Smooth muscle cell (in vitro differentiated cells): ENCODE data around the gene MCTS1. TPM values are rescaled to one million over a fixed set of nuclear protein-coding genes. Genes with fewer than 3 reads are reported as not detected.
A peak's percentile ranks its signal among the peaks of the same experiment; 100 is the strongest.

Experiments used
- DNase-seq: peaks from one replicate; lab custom pipeline; 2025; ENCODE audit not compliant: unreplicated experiment; lab: John Stamatoyannopoulos, UW
- H2AFZ ChIP-seq: fragments of 200-600 bp; sonication (generic); 2 replicates; pipeline ENCODE4 v1.6.0; 2016; ENCODE audit warnings: antibody characterized with exemption, low read depth, mild to moderate bottlenecking
- H3F3A ChIP-seq: fragments of 200-600 bp; sonication (generic); 2 replicates; pipeline ENCODE4 v1.6.0; 2017; ENCODE audit warnings: antibody characterized with exemption, low read depth
- H3K27ac ChIP-seq: fragments of 200-600 bp; sonication (generic); 2 replicates; pipeline ENCODE4 v1.5.1; 2016; ENCODE audit warnings: low read depth, mild to moderate bottlenecking
- H3K27me3 ChIP-seq: fragments of 200-600 bp; sonication (generic); 2 replicates; pipeline ENCODE4 v1.6.1; 2016; ENCODE audit warnings: low read depth, mild to moderate bottlenecking
- H3K36me3 ChIP-seq: fragments of 200-600 bp; sonication (generic); 2 replicates; pipeline ENCODE4 v1.5.1; 2016; ENCODE audit warnings: low read depth
- H3K4me1 ChIP-seq: fragments of 200-600 bp; sonication (generic); 2 replicates; pipeline ENCODE4 v1.5.1; 2016; ENCODE audit warnings: low read depth
- H3K4me2 ChIP-seq: fragments of 200-600 bp; sonication (generic); 2 replicates; pipeline ENCODE4 v1.6.0; 2016; ENCODE audit warnings: mild to moderate bottlenecking
- H3K4me3 ChIP-seq: fragments of 200-600 bp; sonication (generic); 2 replicates; pipeline ENCODE4 v1.5.1; 2016; ENCODE audit warnings: mild to moderate bottlenecking
- H3K79me2 ChIP-seq: fragments of 200-600 bp; sonication (generic); 2 replicates; pipeline ENCODE4 v1.6.0; 2016; ENCODE audit warnings: low read depth, mild to moderate bottlenecking
- H3K9ac ChIP-seq: fragments of 200-600 bp; sonication (generic); 2 replicates; pipeline ENCODE4 v1.6.0; 2016; ENCODE audit warnings: low read depth
- H3K9me3 ChIP-seq: fragments of 200-600 bp; sonication (generic); replicated peaks from 2 replicates; pipeline ENCODE4 v1.5.1; 2016; ENCODE audit warnings: low read depth
- H4K20me1 ChIP-seq: fragments of 200-600 bp; sonication (generic); 2 replicates; pipeline ENCODE4 v1.6.0; 2016; ENCODE audit warnings: low read depth
- WGBS: methylation state at CpG from one replicate; pipeline ENCODE4 v1.1.7; 2016; ENCODE audit warnings: low lambda C conversion rate; 5-methylcytosine and 5-hydroxymethylcytosine counted together
- polyA plus RNA-seq: library from polyadenylated mRNA; unstranded; fragments of >200 nt; fragmentation: Nextera tagmentation; extraction: Ambion mirVana; gene quantifications from 2 replicates; pipeline ENCODE4 v1.2.1, GENCODE V29; 2016
- total RNA-seq: library from RNA; depleted of rRNA; stranded (reverse); fragments of >200 nt; gene quantifications from 2 replicates; pipeline ENCODE4 v1.2.3, GENCODE V29; 2014
- TF ChIP-seq, protein P1 (sequence below): fragments of 200-600 bp; sonication (generic); IDR thresholded peaks from 2 replicates; pipeline ENCODE4 v1.5.1; 2017; ENCODE audit warnings: borderline replicate concordance, mild to moderate bottlenecking, antibody characterized with exemption; ENCODE audit not compliant: insufficient read depth, poor library complexity, severe bottlenecking

The MCTS1 gene
- total and polyA plus RNA-seq, 2 experiments from 2014 or later: 72.3 to 88.6 TPM

DNA sequence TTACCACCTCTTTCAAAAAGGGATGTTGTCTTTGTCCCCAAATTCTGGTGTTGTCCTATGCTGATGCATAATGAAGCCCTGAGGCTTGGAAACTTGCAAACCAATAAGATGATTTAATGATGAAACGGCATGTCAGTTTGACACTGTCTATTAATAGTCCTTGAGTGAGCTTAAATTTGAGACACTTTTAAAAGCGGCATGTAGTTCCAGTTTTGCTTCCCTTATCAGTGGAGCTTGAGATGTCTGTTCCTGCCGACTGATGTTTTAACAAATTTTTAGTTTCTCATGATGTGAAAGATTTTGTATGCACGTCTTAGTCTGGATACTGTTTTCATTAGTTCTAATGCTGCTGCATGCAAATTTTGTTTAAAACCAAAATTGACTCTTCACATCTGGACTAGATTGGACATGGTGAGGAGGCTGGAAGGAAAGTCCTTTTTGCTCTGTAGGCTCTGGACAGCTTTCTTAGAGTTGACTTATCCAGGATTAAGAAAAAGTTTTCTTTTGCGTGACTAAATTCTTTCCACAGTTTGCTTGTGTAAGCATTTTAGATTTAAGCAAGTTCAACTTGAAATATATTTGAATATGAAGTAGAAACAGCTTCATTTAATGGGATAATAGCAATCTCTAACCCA is 14.2 kb downstream of the MCTS1 start:
- Histone ChIP-seq H3F3A (no peaks in the 10 kb centered on the region), H3K4me2 (no peak overlapping the region), H3K27ac (no peak overlapping the region), H3K9ac (no peak overlapping the region), H3K79me2 (no peaks in the 10 kb centered on the region), H4K20me1 (no peaks in the 10 kb centered on the region), H3K4me1 (no peaks in the 10 kb centered on the region), H3K27me3 (no peaks in the 10 kb centered on the region), H3K36me3 (no peaks in the 10 kb centered on the region), H3K4me3 (no peak overlapping the region), H2AFZ (no peak overlapping the region), H3K9me3 (no peaks in the 10 kb centered on the region)
- no peak for DNase-seq
- TF ChIP-seq, protein P1, sequence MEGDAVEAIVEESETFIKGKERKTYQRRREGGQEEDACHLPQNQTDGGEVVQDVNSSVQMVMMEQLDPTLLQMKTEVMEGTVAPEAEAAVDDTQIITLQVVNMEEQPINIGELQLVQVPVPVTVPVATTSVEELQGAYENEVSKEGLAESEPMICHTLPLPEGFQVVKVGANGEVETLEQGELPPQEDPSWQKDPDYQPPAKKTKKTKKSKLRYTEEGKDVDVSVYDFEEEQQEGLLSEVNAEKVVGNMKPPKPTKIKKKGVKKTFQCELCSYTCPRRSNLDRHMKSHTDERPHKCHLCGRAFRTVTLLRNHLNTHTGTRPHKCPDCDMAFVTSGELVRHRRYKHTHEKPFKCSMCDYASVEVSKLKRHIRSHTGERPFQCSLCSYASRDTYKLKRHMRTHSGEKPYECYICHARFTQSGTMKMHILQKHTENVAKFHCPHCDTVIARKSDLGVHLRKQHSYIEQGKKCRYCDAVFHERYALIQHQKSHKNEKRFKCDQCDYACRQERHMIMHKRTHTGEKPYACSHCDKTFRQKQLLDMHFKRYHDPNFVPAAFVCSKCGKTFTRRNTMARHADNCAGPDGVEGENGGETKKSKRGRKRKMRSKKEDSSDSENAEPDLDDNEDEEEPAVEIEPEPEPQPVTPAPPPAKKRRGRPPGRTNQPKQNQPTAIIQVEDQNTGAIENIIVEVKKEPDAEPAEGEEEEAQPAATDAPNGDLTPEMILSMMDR: no peak
- 52% methylated on average over 5 of the region's 5 CpGs for WGBS

- 91% methylated on average over 2 of the region's 2 CpGs for WGBS
- Histone ChIP-seq H3K27me3 (no peaks in the 10 kb centered on the region), H3K4me1 (no peaks in the 10 kb centered on the region), H3K9me3 (no peaks in the 10 kb centered on the region), H3F3A (no peaks in the 10 kb centered on the region), H3K79me2 (no peaks in the 10 kb centered on the region), H3K9ac (no peak overlapping the region), H4K20me1 (no peaks in the 10 kb centered on the region), H3K4me2 (no peak overlapping the region), H3K4me3 (no peak overlapping the region), H3K27ac (no peak overlapping the region), H3K36me3 (no peaks in the 10 kb centered on the region), H2AFZ (no peak overlapping the region)
- TF ChIP-seq, protein P1: no peak
- DNase-seq: no peak
These were observed 21.5 kb downstream of the MCTS1 start for GRCh38 chrX:120625371-120625770.

DNA sequence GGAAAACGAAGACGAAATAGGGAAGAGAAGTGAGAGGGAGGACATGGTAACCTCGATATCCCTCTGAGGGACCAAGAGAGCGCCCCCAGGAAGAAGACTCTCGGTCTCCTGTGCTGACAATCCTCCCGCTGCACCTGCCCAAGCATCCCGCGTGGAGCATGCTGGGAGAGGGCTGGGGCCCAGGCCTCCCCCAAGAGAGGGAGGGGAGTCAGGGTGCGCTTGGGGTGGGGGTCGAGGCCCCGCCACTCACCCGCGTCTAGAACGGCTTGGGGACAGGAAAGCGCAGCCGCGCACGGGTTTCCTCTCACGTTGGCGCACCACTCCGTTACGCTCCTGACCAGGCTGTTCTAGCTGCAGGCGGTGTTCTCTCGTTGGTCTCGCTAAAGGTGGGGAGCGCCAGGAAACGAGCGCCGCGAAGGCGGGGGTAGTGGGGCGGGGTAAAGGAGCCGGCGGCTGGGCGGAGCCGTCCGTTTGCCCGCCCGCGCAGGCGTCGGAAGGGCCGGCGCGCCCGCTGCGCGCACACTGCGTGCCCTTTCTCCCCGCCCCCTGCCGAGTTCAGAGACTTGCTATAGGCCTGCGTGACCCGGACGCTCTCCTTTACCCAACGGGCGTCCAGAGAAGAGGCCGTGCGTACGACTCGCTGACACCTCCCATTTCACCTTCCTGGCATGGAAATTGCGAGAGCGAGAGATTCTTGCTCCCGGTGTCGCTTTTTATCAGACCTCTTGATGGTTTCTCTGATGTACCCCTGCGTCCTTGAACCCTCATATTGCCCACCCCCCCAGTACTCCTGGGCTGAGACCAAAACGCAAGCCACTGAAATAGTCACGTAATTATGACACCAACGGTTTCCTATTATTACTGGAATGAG is 26.0 kb downstream of the MCTS1 start, which contains the start of gene C1GALT1C1:
C1GALT1C1 (minus strand) TSS at position 388 of the 871 bp plus-strand sequence. CDS start 2,888 bp downstream, outside the sequence.
- WGBS: 39% methylated on average over 33 of the region's 68 CpGs
- peak within 1 kb of the TSS; percentile 87 for H3K4me2 ChIP-seq
- H3K9me3 ChIP-seq: no peaks in the 10 kb centered on the region
- no peaks in the 10 kb centered on the region for H3K27me3 ChIP-seq
- no peaks in the 10 kb centered on the region for H3K36me3 ChIP-seq
- peak within 1 kb of the TSS; percentile 51 for H3K9ac ChIP-seq
- TF ChIP-seq, protein P1: no peak
- H3F3A ChIP-seq: no peaks in the 10 kb centered on the region
- peak within 1 kb of the TSS; percentile 74 for H3K27ac ChIP-seq
- DNase-seq: peak; percentile 56
- no peaks in the 10 kb centered on the region for H4K20me1 ChIP-seq
- no peaks in the 10 kb centered on the region for H3K79me2 ChIP-seq
- peak within 1 kb of the TSS; percentile 92 for H2AFZ ChIP-seq
- no peaks in the 10 kb centered on the region for H3K4me1 ChIP-seq
- peak within 1 kb of the TSS; percentile 58 for H3K4me3 ChIP-seq
